ENCODE data around the gene TAF8. TPM values are rescaled to one million over a fixed set of nuclear protein-coding genes. Genes with fewer than 3 reads are reported as not detected.

Gene TAF8
- total and polyA plus RNA-seq, 12 donors: 10.1 to 83.7 (median 22.9) TPM

DNA sequence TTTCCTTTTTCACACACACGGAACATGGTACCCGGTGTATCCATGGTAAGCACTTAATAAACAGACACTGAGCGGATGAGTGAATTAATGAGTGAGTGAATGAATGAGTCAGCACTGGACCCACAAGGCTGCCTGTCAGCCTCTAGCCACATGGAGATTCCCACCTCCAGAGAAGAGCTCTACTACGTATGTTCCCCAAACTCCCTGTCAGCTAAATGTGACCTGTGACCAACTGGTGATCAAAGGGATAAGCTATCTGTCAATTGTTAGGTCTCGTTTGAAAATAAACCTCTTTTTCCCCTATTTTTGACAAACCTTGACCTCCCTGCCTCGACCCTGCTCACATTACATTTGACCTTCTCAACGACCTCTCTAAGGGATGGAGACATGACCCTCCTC is 24.5 kb upstream of the TAF8 start:
- no peak overlapping the region for H3K4me3 ChIP-seq
- intact Hi-C loops (cut with DNase I): no loop called here
- H3K9me3 ChIP-seq (replicated peaks in 1 of 3): no peaks in the 10 kb centered on the region
- H3K36me3 ChIP-seq (replicated peaks in 1 of 2): no peaks in the 10 kb centered on the region
- no peaks in the 10 kb centered on the region for H3K27me3 ChIP-seq
- H3K27ac ChIP-seq: no peak overlapping the region
- DNase-seq: no peak
- TF ChIP-seq POLR2A (IDR thresholded peaks at IDR 0.05): no peak
- TF ChIP-seq, protein P1, sequence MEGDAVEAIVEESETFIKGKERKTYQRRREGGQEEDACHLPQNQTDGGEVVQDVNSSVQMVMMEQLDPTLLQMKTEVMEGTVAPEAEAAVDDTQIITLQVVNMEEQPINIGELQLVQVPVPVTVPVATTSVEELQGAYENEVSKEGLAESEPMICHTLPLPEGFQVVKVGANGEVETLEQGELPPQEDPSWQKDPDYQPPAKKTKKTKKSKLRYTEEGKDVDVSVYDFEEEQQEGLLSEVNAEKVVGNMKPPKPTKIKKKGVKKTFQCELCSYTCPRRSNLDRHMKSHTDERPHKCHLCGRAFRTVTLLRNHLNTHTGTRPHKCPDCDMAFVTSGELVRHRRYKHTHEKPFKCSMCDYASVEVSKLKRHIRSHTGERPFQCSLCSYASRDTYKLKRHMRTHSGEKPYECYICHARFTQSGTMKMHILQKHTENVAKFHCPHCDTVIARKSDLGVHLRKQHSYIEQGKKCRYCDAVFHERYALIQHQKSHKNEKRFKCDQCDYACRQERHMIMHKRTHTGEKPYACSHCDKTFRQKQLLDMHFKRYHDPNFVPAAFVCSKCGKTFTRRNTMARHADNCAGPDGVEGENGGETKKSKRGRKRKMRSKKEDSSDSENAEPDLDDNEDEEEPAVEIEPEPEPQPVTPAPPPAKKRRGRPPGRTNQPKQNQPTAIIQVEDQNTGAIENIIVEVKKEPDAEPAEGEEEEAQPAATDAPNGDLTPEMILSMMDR (IDR thresholded peaks at IDR 0.05): no peak
- H3K4me1 ChIP-seq (replicated peaks in 1 of 2): peaks cover 11 to 36% of the 10 kb centered on the region in 2 donors
- 75 to 87% (median 81%) methylated on average over 7 of the region's 7 CpGs for WGBS, 4 donors

DNA sequence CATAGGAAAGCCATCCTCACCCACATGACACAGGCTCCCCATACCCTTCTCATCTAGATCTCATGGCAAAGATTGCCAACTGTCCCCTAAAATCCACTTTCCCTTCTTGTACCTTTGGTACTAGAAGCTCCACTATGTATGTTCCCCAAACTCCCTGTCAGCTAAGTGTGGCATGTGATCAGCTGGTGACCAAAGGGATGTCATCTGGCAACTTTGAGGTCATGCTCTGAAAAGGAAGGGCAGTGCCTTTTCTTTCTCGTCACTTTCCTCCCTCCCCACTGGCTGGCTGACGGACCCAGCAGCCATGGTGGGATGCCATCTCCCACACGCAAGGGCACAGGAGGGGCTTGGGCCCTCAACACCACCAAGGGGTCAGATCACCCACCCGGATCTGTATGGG is 23.8 kb upstream of the TAF8 start:
- no peak for DNase-seq
- H3K4me1 ChIP-seq (replicated peaks in 1 of 2): peaks cover 10 to 39% of the 10 kb centered on the region in 2 donors
- whole genome bisulfite sequencing, 4 donors: 40 to 88% (median 69%) methylated on average over 1 to 4 of the region's 4 CpGs
- no peaks in the 10 kb centered on the region for H3K9me3 ChIP-seq (replicated peaks in 1 of 3)
- no peak for TF ChIP-seq POLR2A (IDR thresholded peaks at IDR 0.05)
- TF ChIP-seq, protein P1 (IDR thresholded peaks at IDR 0.05): no peak
- intact Hi-C loops (cut with DNase I): no loop called here
- no peak overlapping the region for H3K4me3 ChIP-seq
- no peaks in the 10 kb centered on the region for H3K27me3 ChIP-seq
- no peak overlapping the region for H3K27ac ChIP-seq
- no peaks in the 10 kb centered on the region for H3K36me3 ChIP-seq (replicated peaks in 1 of 2)

DNA sequence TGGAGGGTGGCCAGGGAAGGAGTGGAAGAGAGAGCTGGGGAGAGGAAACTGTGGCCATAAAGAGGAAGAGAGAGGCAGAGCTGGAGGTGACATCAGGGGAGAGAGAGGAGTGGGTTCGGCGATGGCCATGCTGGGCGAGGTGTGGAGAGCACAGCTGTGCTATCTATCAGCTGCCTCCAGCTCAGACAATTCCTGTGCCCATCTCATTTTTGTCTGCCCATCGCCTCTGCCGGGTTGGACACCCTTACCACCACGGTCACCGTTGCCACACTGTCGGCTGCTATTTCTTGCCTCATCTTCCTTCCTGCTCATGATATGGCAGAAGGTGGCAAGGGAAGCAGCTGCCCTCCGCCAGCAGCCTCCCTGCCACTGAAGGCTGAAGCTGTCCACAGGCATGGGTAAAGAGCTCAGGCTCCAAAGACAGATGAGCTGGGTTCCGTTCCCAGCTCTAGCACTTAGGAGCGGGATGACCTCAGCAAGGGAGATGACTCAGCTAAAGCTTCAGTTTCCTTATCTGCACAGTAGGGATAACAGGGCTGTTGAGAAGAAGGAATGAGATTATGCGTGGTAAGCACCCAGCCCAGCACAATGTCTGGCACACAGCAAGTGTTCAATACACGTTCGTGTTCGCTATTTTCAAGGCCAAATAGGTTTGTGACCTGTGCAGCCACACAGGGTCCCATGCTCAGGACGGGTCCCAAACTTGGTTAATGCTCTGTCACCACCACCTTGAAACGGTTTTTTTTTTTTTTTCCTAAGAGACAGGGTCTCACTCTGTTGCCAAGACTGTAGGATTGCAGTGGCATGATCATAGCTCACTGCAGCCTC is 21.9 kb upstream of the TAF8 start:
- TF ChIP-seq, protein P1 (IDR thresholded peaks at IDR 0.05): no peak
- TF ChIP-seq POLR2A (IDR thresholded peaks at IDR 0.05): peak in 1 of 2 donors; percentile 17
- intact Hi-C loops (cut with DNase I): no loop called here
- Histone ChIP-seq H3K36me3 (replicated peaks in 1 of 2) (no peaks in the 10 kb centered on the region), H3K27me3 (no peaks in the 10 kb centered on the region), H3K4me1 (replicated peaks in 1 of 2) (peaks cover 3 to 42% of the 10 kb centered on the region in 2 donors), H3K27ac (peak overlapping the region in 4 of 5 donors; percentile 35 to 87 (median 57)), H3K9me3 (replicated peaks in 1 of 3) (no peaks in the 10 kb centered on the region), H3K4me3 (no peak overlapping the region)
- DNase-seq: peak; percentile 45 to 77 (median 71)
- WGBS, 4 donors: 33 to 54% (median 51%) methylated on average over 11 to 17 of the region's 17 CpGs

DNA sequence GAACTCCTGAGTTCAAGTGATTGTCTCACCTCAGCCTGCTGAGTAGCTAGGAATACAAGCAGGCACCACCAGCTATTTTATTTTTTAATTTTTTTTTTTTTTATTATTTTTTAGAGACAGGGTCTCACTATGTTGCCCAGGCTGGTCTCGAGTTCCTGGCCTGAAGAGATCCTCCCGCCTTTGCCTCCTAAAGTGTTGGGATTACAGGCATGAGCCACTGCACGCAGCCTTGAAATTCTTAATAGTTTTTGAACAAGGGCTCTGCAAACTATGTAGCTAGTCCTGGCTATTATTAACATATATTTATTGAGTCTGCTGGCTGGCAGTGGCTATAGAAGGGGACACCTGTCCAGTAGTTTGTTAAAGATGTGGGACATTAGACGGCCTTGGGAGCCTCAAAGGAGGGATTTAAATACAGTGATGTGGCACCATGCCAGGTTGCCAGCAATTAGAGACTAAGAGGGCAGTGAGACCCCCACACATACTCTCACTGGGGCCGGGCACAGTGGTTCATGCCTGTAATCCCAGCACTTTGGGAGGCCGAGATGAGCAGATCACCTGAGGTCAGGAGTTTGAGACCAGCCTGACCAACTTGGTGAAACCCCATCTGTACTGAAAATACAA is 21.1 kb upstream of the TAF8 start:
- no peaks in the 10 kb centered on the region for H3K27me3 ChIP-seq
- WGBS, 4 donors: 84 to 96% (median 91%) methylated on average over 5 to 6 of the region's 6 CpGs
- TF ChIP-seq, protein P1 (IDR thresholded peaks at IDR 0.05): no peak
- TF ChIP-seq POLR2A (IDR thresholded peaks at IDR 0.05): no peak
- no peaks in the 10 kb centered on the region for H3K36me3 ChIP-seq (replicated peaks in 1 of 2)
- H3K4me1 ChIP-seq (replicated peaks in 1 of 2): peaks cover 3 to 42% of the 10 kb centered on the region in 2 donors
- intact Hi-C loops (cut with DNase I): no loop called here
- no peak for DNase-seq
- H3K27ac ChIP-seq: peak overlapping the region in 1 of 5 donors; percentile 76
- H3K9me3 ChIP-seq (replicated peaks in 1 of 3): no peaks in the 10 kb centered on the region
- H3K4me3 ChIP-seq: no peak overlapping the region
